Esophagus squamous epithelium (tissue), 4 donors: Measurements from ENCODE around the gene OR2T5.
"Not testable (repeated sequence)": the region's sequence is repeated elsewhere in the genome, so short reads cannot be mapped to it uniquely, and the experiment has no call there.

Source experiments
- POLR2A ChIP-seq, 4 donors: fragments of 450-650 bp; IDR thresholded peaks; one replicate each; pipeline ENCODE4 v1.6.1; 2017; ENCODE audit warnings: antibody characterized with exemption in 4 of 4, mild to moderate bottlenecking in 4 of 4, moderate library complexity in 3 of 4
- TF ChIP-seq, protein P1 (sequence below), 6 experiments: fragments of 450-650 bp in 4 of 6; fragments of 200-600 bp in 2 of 6; sonication (generic) in 2 of 6; IDR thresholded peaks; one replicate each; pipeline ENCODE4 v1.5.1; 2016 to 2019; ENCODE audit warnings: antibody characterized with exemption in 6 of 6, mild to moderate bottlenecking in 4 of 6, moderate library complexity in 4 of 6

GRCh38 chr1:248456635-248457034 lies 31.8 kb upstream of the OR2T5 start:
- not testable (repeated sequence) for TF ChIP-seq POLR2A (IDR thresholded peaks at IDR 0.05)
- TF ChIP-seq, protein P1, sequence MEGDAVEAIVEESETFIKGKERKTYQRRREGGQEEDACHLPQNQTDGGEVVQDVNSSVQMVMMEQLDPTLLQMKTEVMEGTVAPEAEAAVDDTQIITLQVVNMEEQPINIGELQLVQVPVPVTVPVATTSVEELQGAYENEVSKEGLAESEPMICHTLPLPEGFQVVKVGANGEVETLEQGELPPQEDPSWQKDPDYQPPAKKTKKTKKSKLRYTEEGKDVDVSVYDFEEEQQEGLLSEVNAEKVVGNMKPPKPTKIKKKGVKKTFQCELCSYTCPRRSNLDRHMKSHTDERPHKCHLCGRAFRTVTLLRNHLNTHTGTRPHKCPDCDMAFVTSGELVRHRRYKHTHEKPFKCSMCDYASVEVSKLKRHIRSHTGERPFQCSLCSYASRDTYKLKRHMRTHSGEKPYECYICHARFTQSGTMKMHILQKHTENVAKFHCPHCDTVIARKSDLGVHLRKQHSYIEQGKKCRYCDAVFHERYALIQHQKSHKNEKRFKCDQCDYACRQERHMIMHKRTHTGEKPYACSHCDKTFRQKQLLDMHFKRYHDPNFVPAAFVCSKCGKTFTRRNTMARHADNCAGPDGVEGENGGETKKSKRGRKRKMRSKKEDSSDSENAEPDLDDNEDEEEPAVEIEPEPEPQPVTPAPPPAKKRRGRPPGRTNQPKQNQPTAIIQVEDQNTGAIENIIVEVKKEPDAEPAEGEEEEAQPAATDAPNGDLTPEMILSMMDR (IDR thresholded peaks at IDR 0.05), result not testable (repeated sequence)
